ENCODE data around the gene RAPGEF2. TPM values are rescaled to one million over a fixed set of nuclear protein-coding genes. Genes with fewer than 3 reads are reported as not detected.
"Not testable (repeated sequence)": the region's sequence is repeated elsewhere in the genome, so short reads cannot be mapped to it uniquely, and the experiment has no call there.

RAPGEF2 gene
- total RNA-seq, 1 experiment from 2014 or later: 37.1 TPM

GRCh38 chr4:159250751-159251325 is 148.0 kb downstream of the RAPGEF2 start:
- Histone ChIP-seq H3K9ac (ENCODE audit: extremely low read depth, insufficient read length, low read length) (no peak overlapping the region), H3T11ph (ENCODE audit: low read length) (no peak overlapping the region), H3K27me3 (ENCODE audit: insufficient read depth, low read length) (no peaks in the 10 kb centered on the region), H3K79me2 (ENCODE audit: insufficient read depth, low read length) (no peaks in the 10 kb centered on the region), H2BK120ac (ENCODE audit: low read depth, low read length, poor library complexity, severe bottlenecking) (no peak overlapping the region), H2BK20ac (ENCODE audit: low read depth, low read length, poor library complexity, severe bottlenecking) (no peak overlapping the region), H2AFZ (ENCODE audit: low read length) (no peak overlapping the region), H2AK5ac (ENCODE audit: insufficient read length, low read length) (no peak overlapping the region), H3K4me1 (ENCODE audit: insufficient read depth, low read length) (no peaks in the 10 kb centered on the region), H3K56ac (ENCODE audit: insufficient read length, low read depth, low read length) (no peak overlapping the region), H3K4me2 (ENCODE audit: insufficient read depth, insufficient read length, low read length) (no peak overlapping the region), H3K79me1 (ENCODE audit: insufficient read depth, low read depth, low read length, poor library complexity, severe bottlenecking) (no peaks in the 10 kb centered on the region), H4K5ac (ENCODE audit: insufficient read length, low read depth, low read length) (no peak overlapping the region), H2BK15ac (ENCODE audit: low read depth, low read length) (no peak overlapping the region; the same call in 1 of the 2 replicates), H4K8ac (replicated peaks; ENCODE audit: insufficient read length, low read depth, low read length) (no peak overlapping the region), H3K4ac (ENCODE audit: low read depth, low read length) (no peak overlapping the region), H4K91ac (ENCODE audit: insufficient read length, low read depth, low read length) (no peak overlapping the region), H4K20me1 (ENCODE audit: control insufficient read depth, insufficient read depth, insufficient read length) (no peaks in the 10 kb centered on the region), H2BK5ac (ENCODE audit: insufficient read length, low read length) (no peak overlapping the region), H3K14ac (ENCODE audit: insufficient read depth, low read length) (no peak overlapping the region; the same call in 1 of the 2 replicates), H3K9me3 (ENCODE audit: control insufficient read depth, low read depth, low read length) (no peaks in the 10 kb centered on the region), H2BK12ac (ENCODE audit: insufficient read length, low read depth, low read length) (no peak overlapping the region), H3K18ac (ENCODE audit: insufficient read length, low read depth, low read length) (no peak overlapping the region), H3K23ac (ENCODE audit: insufficient read length, low read depth, low read length) (no peak overlapping the region), H3K23me2 (ENCODE audit: insufficient read length, low read depth, low read length, poor library complexity, severe bottlenecking) (no peaks in the 10 kb centered on the region), H3K27ac (ENCODE audit: insufficient read length, low read depth, low read length) (no peak overlapping the region)
- WGBS (ENCODE audit: extremely low coverage, insufficient read length, low lambda C conversion rate): no CpG with 5 or more reads among the region's 35 CpGs
- DNase-seq: no peak
- peaks cover 4 to 6% of the 10 kb centered on the region in 2 experiments for H3K4me1 Mint-ChIP-seq
- H3K27me3 Mint-ChIP-seq (ENCODE audit: low read depth): peaks cover 1% of the 10 kb centered on the region; the same call in 1 of the 2 replicates
- peaks cover 24 to 28% (median 25%) of the 10 kb centered on the region in 3 experiments for H3K36me3 Mint-ChIP-seq (ENCODE audit: insufficient read depth in 1 of 3, low read depth in 3 of 3)
- peaks cover 5% of the 10 kb centered on the region in 2 experiments; a peak in 3 of 5 replicates for H3K9me3 Mint-ChIP-seq
- no peak overlapping the region for H3K27ac Mint-ChIP-seq
- TF ChIP-seq CTCF (conservative IDR thresholded peaks at IDR 0.05): no peak
- H3K4me3 Mint-ChIP-seq: no peak overlapping the region

GRCh38 chr4:159251580-159251979 is 148.7 kb downstream of the RAPGEF2 start:
- not testable (repeated sequence) for H2BK5ac ChIP-seq (ENCODE audit: insufficient read length, low read length); H3K9me3 ChIP-seq (ENCODE audit: control insufficient read depth, low read depth, low read length); H3K4ac ChIP-seq (ENCODE audit: low read depth, low read length); H3K4me1 Mint-ChIP-seq; H3K79me1 ChIP-seq (ENCODE audit: insufficient read depth, low read depth, low read length, poor library complexity, severe bottlenecking); H3T11ph ChIP-seq (ENCODE audit: low read length); H3K9ac ChIP-seq (ENCODE audit: extremely low read depth, insufficient read length, low read length); H2BK12ac ChIP-seq (ENCODE audit: insufficient read length, low read depth, low read length); H3K27me3 Mint-ChIP-seq (ENCODE audit: low read depth); H2AFZ ChIP-seq (ENCODE audit: low read length); H4K5ac ChIP-seq (ENCODE audit: insufficient read length, low read depth, low read length); H2BK15ac ChIP-seq (ENCODE audit: low read depth, low read length); H3K4me1 ChIP-seq (ENCODE audit: insufficient read depth, low read length); H4K8ac ChIP-seq (replicated peaks; ENCODE audit: insufficient read length, low read depth, low read length); H3K79me2 ChIP-seq (ENCODE audit: insufficient read depth, low read length); H2BK20ac ChIP-seq (ENCODE audit: low read depth, low read length, poor library complexity, severe bottlenecking); H3K4me3 Mint-ChIP-seq; H3K27me3 ChIP-seq (ENCODE audit: insufficient read depth, low read length); H3K4me2 ChIP-seq (ENCODE audit: insufficient read depth, insufficient read length, low read length); H3K23ac ChIP-seq (ENCODE audit: insufficient read length, low read depth, low read length); H4K20me1 ChIP-seq (ENCODE audit: control insufficient read depth, insufficient read depth, insufficient read length); H4K91ac ChIP-seq (ENCODE audit: insufficient read length, low read depth, low read length); DNase-seq; H3K14ac ChIP-seq (ENCODE audit: insufficient read depth, low read length); H2AK5ac ChIP-seq (ENCODE audit: insufficient read length, low read length); H3K23me2 ChIP-seq (ENCODE audit: insufficient read length, low read depth, low read length, poor library complexity, severe bottlenecking); H2BK120ac ChIP-seq (ENCODE audit: low read depth, low read length, poor library complexity, severe bottlenecking); H3K18ac ChIP-seq (ENCODE audit: insufficient read length, low read depth, low read length); H3K56ac ChIP-seq (ENCODE audit: insufficient read length, low read depth, low read length); H3K27ac ChIP-seq (ENCODE audit: insufficient read length, low read depth, low read length)
- WGBS (ENCODE audit: extremely low coverage, insufficient read length, low lambda C conversion rate): no CpG with 5 or more reads among the region's 14 CpGs
- Mint-ChIP-seq H3K9me3 (peaks cover 10 to 11% of the 10 kb centered on the region in 2 experiments; a peak in 4 of 5 replicates), H3K36me3 (ENCODE audit: insufficient read depth in 1 of 3, low read depth in 3 of 3) (peaks cover 30 to 35% (median 30%) of the 10 kb centered on the region in 3 experiments), H3K27ac (0 out of 7 replicates have a peak overlapping the region, but pooled peaks of 1 of the 3 experiments have one; percentile 18)
